Suprapubic skin (tissue), 3 donors: ENCODE results near the gene VTA1.

Experiments used
- POLR2A ChIP-seq, 2 donors: fragments of 450-650 bp; IDR thresholded peaks; one replicate each; pipeline ENCODE4 v1.6.1; 2017; ENCODE audit warnings: antibody characterized with exemption in 2 of 2, mild to moderate bottlenecking in 2 of 2, moderate library complexity in 2 of 2
- TF ChIP-seq, protein P1 (sequence below), 2 donors: fragments of 200-600 bp in 1 of 2; fragments of 450-650 bp in 1 of 2; sonication (generic) in 1 of 2; IDR thresholded peaks; one replicate each; pipeline ENCODE4 v1.5.1; 2016 to 2019; ENCODE audit warnings: antibody characterized with exemption in 2 of 2, mild to moderate bottlenecking in 1 of 2, moderate library complexity in 1 of 2

DNA sequence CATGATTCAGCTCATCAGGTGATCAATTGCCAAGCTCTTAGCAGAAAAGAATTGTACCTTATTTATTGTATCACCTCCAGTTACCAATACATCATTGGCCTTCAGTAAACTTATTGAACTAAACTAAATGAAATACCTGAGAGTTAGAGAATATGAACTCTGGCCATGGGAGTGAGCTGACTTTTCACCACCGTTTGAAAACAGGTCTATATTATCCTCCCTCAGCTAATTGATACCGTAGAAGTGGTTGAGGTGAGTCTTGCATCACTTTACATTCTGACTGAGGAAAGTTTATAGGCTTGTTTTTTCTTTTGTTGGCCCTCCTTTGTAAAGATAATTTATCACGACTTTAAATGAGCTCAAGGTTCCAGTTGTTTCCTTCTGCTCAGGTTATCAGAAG, 102.2 kb downstream of the VTA1 start:
- no peak for TF ChIP-seq POLR2A (IDR thresholded peaks at IDR 0.05)
- TF ChIP-seq, protein P1, sequence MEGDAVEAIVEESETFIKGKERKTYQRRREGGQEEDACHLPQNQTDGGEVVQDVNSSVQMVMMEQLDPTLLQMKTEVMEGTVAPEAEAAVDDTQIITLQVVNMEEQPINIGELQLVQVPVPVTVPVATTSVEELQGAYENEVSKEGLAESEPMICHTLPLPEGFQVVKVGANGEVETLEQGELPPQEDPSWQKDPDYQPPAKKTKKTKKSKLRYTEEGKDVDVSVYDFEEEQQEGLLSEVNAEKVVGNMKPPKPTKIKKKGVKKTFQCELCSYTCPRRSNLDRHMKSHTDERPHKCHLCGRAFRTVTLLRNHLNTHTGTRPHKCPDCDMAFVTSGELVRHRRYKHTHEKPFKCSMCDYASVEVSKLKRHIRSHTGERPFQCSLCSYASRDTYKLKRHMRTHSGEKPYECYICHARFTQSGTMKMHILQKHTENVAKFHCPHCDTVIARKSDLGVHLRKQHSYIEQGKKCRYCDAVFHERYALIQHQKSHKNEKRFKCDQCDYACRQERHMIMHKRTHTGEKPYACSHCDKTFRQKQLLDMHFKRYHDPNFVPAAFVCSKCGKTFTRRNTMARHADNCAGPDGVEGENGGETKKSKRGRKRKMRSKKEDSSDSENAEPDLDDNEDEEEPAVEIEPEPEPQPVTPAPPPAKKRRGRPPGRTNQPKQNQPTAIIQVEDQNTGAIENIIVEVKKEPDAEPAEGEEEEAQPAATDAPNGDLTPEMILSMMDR (IDR thresholded peaks at IDR 0.05), result no peak
